ENCODE data around the gene BFAR. TPM values are rescaled to one million over a fixed set of nuclear protein-coding genes. Genes with fewer than 3 reads are reported as not detected.

BFAR gene
- total and polyA plus RNA-seq, 9 of the 15 experiments (the other 6 are each of a cell fraction or from before 2014, with no cell fraction given) = 45.0 to 82.6 (median 60.4) TPM

DNA sequence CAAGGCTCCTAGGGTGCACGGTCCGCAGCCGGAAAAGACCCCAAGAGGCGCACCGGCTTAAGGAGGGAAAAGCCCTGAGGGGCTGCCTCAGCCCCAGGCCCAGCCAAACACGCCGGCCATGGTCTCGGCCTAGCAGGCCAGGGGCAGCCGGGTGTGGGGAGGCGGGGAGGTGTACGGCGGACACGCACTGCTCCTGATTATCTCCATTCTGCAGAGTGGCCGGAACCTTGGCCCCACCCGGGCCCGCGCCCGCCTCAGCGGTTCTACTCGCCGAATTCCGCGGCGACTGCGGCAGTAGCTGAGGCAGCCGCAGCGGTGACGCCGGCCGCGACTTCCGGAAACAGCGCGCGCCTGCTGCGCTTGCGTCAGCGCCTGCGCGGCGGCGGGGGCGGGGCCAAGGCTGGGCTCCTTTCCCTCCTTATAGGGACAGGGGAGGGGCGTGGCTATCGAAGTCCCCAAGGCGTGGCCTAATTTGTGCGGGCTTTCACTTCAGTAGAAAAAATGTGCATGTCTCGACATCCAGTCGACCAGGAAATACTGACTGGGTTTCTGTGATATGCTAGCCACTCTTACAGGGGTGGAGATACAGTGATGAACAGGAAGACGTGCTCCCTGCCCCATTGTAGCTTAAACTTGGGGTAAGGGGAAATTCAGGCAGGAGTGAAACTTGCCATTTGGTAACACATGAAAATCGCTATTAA lies 2.7 kb upstream of the BFAR start, which contains the start of gene PARN (continued):
- TF ChIP-seq LEF1 (IDR thresholded peaks at IDR 0.05) (no peak), CHCHD3 (CRISPR knock-in tag; IDR thresholded peaks at IDR 0.05) (peak; percentile 56; the same call in 1 of the 2 replicates), NFATC3 (IDR thresholded peaks at IDR 0.05) (no peak), NFYB (IDR thresholded peaks at IDR 0.05; ENCODE audit: extremely low read depth, insufficient read length) (no peak), ERF (CRISPR knock-in tag; IDR thresholded peaks at IDR 0.05) (no peak), ZNF318 (IDR thresholded peaks at IDR 0.05; ENCODE audit: borderline replicate concordance in 1 of 2, low read depth in 1 of 2) (no peak), HNRNPH1 (optimal IDR thresholded peaks at IDR 0.05; ENCODE audit: low read depth, low read length) (no peak), TRIM24 (IDR thresholded peaks at IDR 0.05) (no peak), ZNF184 (CRISPR knock-in tag; IDR thresholded peaks at IDR 0.05) (no peak), ZKSCAN1 (IDR thresholded peaks at IDR 0.05; ENCODE audit: low read depth, low read length) (0 out of 2 replicates have a peak, but pooled peaks have one; percentile 15), MAFK (IDR thresholded peaks at IDR 0.05; ENCODE audit: low read length) (0 out of 2 replicates have a peak, but pooled peaks have one; percentile 13), SIN3A (IDR thresholded peaks at IDR 0.05; ENCODE audit: borderline replicate concordance in 2 of 2, control insufficient read depth in 1 of 2, low read depth in 2 of 2, low read length in 2 of 2) (peak; percentile 47 to 71; a peak in 2 of 4 replicates), ELF1 (tag; IDR thresholded peaks at IDR 0.05) (peak; percentile 98), ZNF280A (IDR thresholded peaks at IDR 0.05; ENCODE audit: low read depth, partially characterized antibody) (no peak), NELFE (IDR thresholded peaks at IDR 0.05; ENCODE audit: insufficient read depth, insufficient read length) (no peak)

Data from K562 (cell line).